Stimulated activated CD4-positive, alpha-beta T cell treated with anti-CD3 and anti-CD28 coated beads, Interleukin-12 subunit alpha, Interleukin-12 subunit beta, amount 100 ng/mL, for 48 hours (primary cell): Measurements from ENCODE around the gene GSX2.
"Not testable (repeated sequence)": the region's sequence is repeated elsewhere in the genome, so short reads cannot be mapped to it uniquely, and the experiment has no call there.

Experiments
- DNase-seq, 3 donors: peaks; one replicate each; pipeline ENCODE4 v3.0.0-alpha.2; 2020; ENCODE audit warnings: low read depth in 2 of 3, low spot score in 1 of 3

Gene GSX2

GRCh38 chr4:54099748-54100574 lies at the start of gene GSX2:
GSX2 (plus strand) TSS chr4:54100163; CDS start chr4:54100345, 182 bp downstream.
- DNase-seq: no peak

- no peak for DNase-seq
Observed at GRCh38 chr4:54050214-54050904, 49.6 kb upstream of the GSX2 start.

GRCh38 chr4:54053322-54053721 lies 46.6 kb upstream of the GSX2 start:
- not testable (repeated sequence) for DNase-seq

- DNase-seq: no peak
Observed at GRCh38 chr4:54054501-54054900, 45.5 kb upstream of the GSX2 start.

- no peak for DNase-seq
Observed at GRCh38 chr4:54055494-54055893, 44.5 kb upstream of the GSX2 start.

- DNase-seq: no peak
Observed at GRCh38 chr4:54056360-54056759, 43.6 kb upstream of the GSX2 start.

- DNase-seq: no peak
Observed at GRCh38 chr4:54058171-54058570, 41.8 kb upstream of the GSX2 start.

GRCh38 chr4:54060116-54060515 lies 39.8 kb upstream of the GSX2 start:
- no peak for DNase-seq

GRCh38 chr4:54061067-54061466 lies 38.9 kb upstream of the GSX2 start:
- no peak for DNase-seq

GRCh38 chr4:54061873-54062272 lies 38.1 kb upstream of the GSX2 start:
- no peak for DNase-seq

- DNase-seq: no peak
Observed at GRCh38 chr4:54062392-54062791, 37.6 kb upstream of the GSX2 start.

GRCh38 chr4:54063229-54063628 lies 36.7 kb upstream of the GSX2 start:
- peak in 1 of 3 donors; percentile 6 for DNase-seq

- peak in 2 of 3 donors; percentile 6 to 8 for DNase-seq
Observed at GRCh38 chr4:54063737-54064316, 36.1 kb upstream of the GSX2 start.

GRCh38 chr4:54064317-54065111 lies 35.4 kb upstream of the GSX2 start, which contains the start of gene CHIC2:
CHIC2 (minus strand) TSS chr4:54064605; CDS start chr4:54064300, 305 bp downstream.
- DNase-seq: peak; percentile 87 to 94 (median 91)

- DNase-seq: no peak
Observed at GRCh38 chr4:54065282-54066087, 34.5 kb upstream of the GSX2 start.

GRCh38 chr4:54066088-54066415 lies 33.9 kb upstream of the GSX2 start:
- DNase-seq: no peak

GRCh38 chr4:54066718-54067129 lies 33.2 kb upstream of the GSX2 start:
- DNase-seq: no peak

- no peak for DNase-seq
Observed at GRCh38 chr4:54067166-54067565, 32.8 kb upstream of the GSX2 start.

- no peak for DNase-seq
Observed at GRCh38 chr4:54073271-54073880, 26.6 kb upstream of the GSX2 start.

- DNase-seq: no peak
Observed at GRCh38 chr4:54074381-54074780, 25.6 kb upstream of the GSX2 start.
